H9 (cell line): Measurements from ENCODE around the gene CRBN. TPM values are rescaled to one million over a fixed set of nuclear protein-coding genes. Genes with fewer than 3 reads are reported as not detected.

Experiments used
- DNase-seq: peaks from one replicate; pipeline ENCODE4 v3.0.0-alpha.2; 2017
- H2AFZ ChIP-seq: one replicate; pipeline ENCODE4 v1.6.1; 2013; ENCODE audit warnings: mild to moderate bottlenecking, low read length, control low read depth, moderate library complexity
- H2AK5ac ChIP-seq: 2 replicates; pipeline ENCODE4 v1.6.1; 2013; ENCODE audit warnings: low read length, control low read depth, mixed read lengths; ENCODE audit not compliant: insufficient read length
- H2BK120ac ChIP-seq: one replicate; pipeline ENCODE4 v1.6.1; 2013; ENCODE audit warnings: low read depth, mild to moderate bottlenecking, low read length, control low read depth, inconsistent platforms; ENCODE audit not compliant: poor library complexity, severe bottlenecking
- H2BK12ac ChIP-seq: 2 replicates; pipeline ENCODE4 v1.6.1; 2013; ENCODE audit warnings: low read length, control low read depth, mixed read lengths, low read depth; ENCODE audit not compliant: insufficient read length
- H2BK15ac ChIP-seq: 2 replicates; pipeline ENCODE4 v1.6.1; 2013; ENCODE audit warnings: low read depth, low read length, control low read depth
- H2BK20ac ChIP-seq: one replicate; pipeline ENCODE4 v1.6.1; 2013; ENCODE audit warnings: low read depth, mild to moderate bottlenecking, low read length, control low read depth, inconsistent platforms; ENCODE audit not compliant: poor library complexity, severe bottlenecking
- H2BK5ac ChIP-seq: 2 replicates; pipeline ENCODE4 v1.6.1; 2013; ENCODE audit warnings: low read length, control low read depth, mixed read lengths; ENCODE audit not compliant: insufficient read length
- H3K14ac ChIP-seq: 2 replicates; pipeline ENCODE4 v1.6.1; 2013; ENCODE audit warnings: low read length, control low read depth; ENCODE audit not compliant: insufficient read depth
- H3K18ac ChIP-seq: 2 replicates; pipeline ENCODE4 v1.6.1; 2013; ENCODE audit warnings: low read depth, mild to moderate bottlenecking, mixed read lengths, low read length, control low read depth; ENCODE audit not compliant: insufficient read length
- H3K23ac ChIP-seq: 2 replicates; pipeline ENCODE4 v1.6.1; 2013; ENCODE audit warnings: low read length, control low read depth, mixed read lengths, low read depth; ENCODE audit not compliant: insufficient read length
- H3K23me2 ChIP-seq: 2 replicates; pipeline ENCODE4 v1.6.1; 2013; ENCODE audit warnings: low read depth, mild to moderate bottlenecking, mixed read lengths, low read length, control low read depth; ENCODE audit not compliant: insufficient read length, poor library complexity, severe bottlenecking
- H3K27ac ChIP-seq: 2 replicates; pipeline ENCODE4 v1.5.1; 2013; ENCODE audit warnings: low read length, control low read depth, mixed read lengths, low read depth; ENCODE audit not compliant: insufficient read length
- H3K27me3 ChIP-seq: 2 replicates; pipeline ENCODE4 v1.6.1; 2013; ENCODE audit warnings: low read length, control low read depth, inconsistent platforms; ENCODE audit not compliant: insufficient read depth
- H3K4ac ChIP-seq: 2 replicates; pipeline ENCODE4 v1.6.1; 2013; ENCODE audit warnings: low read depth, mild to moderate bottlenecking, control low read depth, inconsistent platforms, low read length, moderate library complexity
- H3K4me1 ChIP-seq: 2 replicates; pipeline ENCODE4 v1.6.1; 2013; ENCODE audit warnings: low read length, control low read depth, inconsistent platforms; ENCODE audit not compliant: insufficient read depth
- H3K4me2 ChIP-seq: 2 replicates; pipeline ENCODE4 v1.6.1; 2013; ENCODE audit warnings: low read length, control low read depth, mixed read lengths; ENCODE audit not compliant: insufficient read length, insufficient read depth
- H3K56ac ChIP-seq: 2 replicates; pipeline ENCODE4 v1.6.1; 2013; ENCODE audit warnings: low read depth, mild to moderate bottlenecking, mixed read lengths, low read length, control low read depth; ENCODE audit not compliant: insufficient read length
- H3K79me1 ChIP-seq: 2 replicates; pipeline ENCODE4 v1.6.1; 2013; ENCODE audit warnings: low read depth, mild to moderate bottlenecking, moderate library complexity, low read length, control low read depth, inconsistent platforms; ENCODE audit not compliant: insufficient read depth, poor library complexity, severe bottlenecking
- H3K79me2 ChIP-seq: 2 replicates; pipeline ENCODE4 v1.6.1; 2013; ENCODE audit warnings: low read length, control low read depth, inconsistent platforms; ENCODE audit not compliant: insufficient read depth
- H3K9ac ChIP-seq: 2 replicates; pipeline ENCODE4 v1.6.1; 2013; ENCODE audit warnings: low read length, control low read depth, mixed read lengths; ENCODE audit not compliant: insufficient read length; ENCODE audit errors: extremely low read depth
- H3K9me3 ChIP-seq: one replicate; pipeline ENCODE4 v1.6.1; 2013; ENCODE audit warnings: low read depth, low read length, inconsistent platforms; ENCODE audit not compliant: control insufficient read depth
- H3T11ph ChIP-seq: one replicate; pipeline ENCODE4 v1.6.1; 2013; ENCODE audit warnings: mild to moderate bottlenecking, low read length, control low read depth, inconsistent platforms
- H4K20me1 ChIP-seq: one replicate; pipeline ENCODE4 v1.6.1; 2013; ENCODE audit not compliant: control insufficient read depth, insufficient read length, insufficient read depth
- H4K5ac ChIP-seq: 2 replicates; pipeline ENCODE4 v1.6.1; 2013; ENCODE audit warnings: low read depth, mild to moderate bottlenecking, mixed read lengths, low read length, control low read depth; ENCODE audit not compliant: insufficient read length
- H4K8ac ChIP-seq: replicated peaks from 2 replicates; pipeline ENCODE4 v1.6.1; 2013; ENCODE audit warnings: low read length, control low read depth, mixed read lengths, low read depth; ENCODE audit not compliant: insufficient read length
- H4K91ac ChIP-seq: 2 replicates; pipeline ENCODE4 v1.6.1; 2013; ENCODE audit warnings: low read depth, mild to moderate bottlenecking, moderate library complexity, mixed read lengths, low read length, control low read depth; ENCODE audit not compliant: insufficient read length
- H3K27ac Mint-ChIP-seq, 3 experiments: 2 replicates in 2 of 3; 3 replicates in 1 of 3; pipeline ENCODE4 v1.8.0; 2020 to 2021; ENCODE audit warnings: mixed read lengths in 3 of 3, mild to moderate bottlenecking in 1 of 3, moderate library complexity in 1 of 3
- H3K27me3 Mint-ChIP-seq: 2 replicates; pipeline ENCODE4 v1.8.0; 2021; ENCODE audit warnings: low read depth, mild to moderate bottlenecking, moderate library complexity, mixed read lengths
- H3K36me3 Mint-ChIP-seq, 3 experiments: 2 replicates in 2 of 3; 3 replicates in 1 of 3; pipeline ENCODE4 v1.8.0; 2020 to 2021; ENCODE audit warnings: low read depth in 3 of 3, mixed read lengths in 3 of 3; ENCODE audit not compliant: insufficient read depth in 1 of 3
- H3K4me1 Mint-ChIP-seq, 2 experiments: 2 replicates each; pipeline ENCODE4 v1.8.0; 2020; ENCODE audit warnings: mixed read lengths in 2 of 2
- H3K4me3 Mint-ChIP-seq, 2 experiments: 2 replicates in 1 of 2; 3 replicates in 1 of 2; pipeline ENCODE4 v1.8.0; 2020 to 2021; ENCODE audit warnings: mild to moderate bottlenecking in 2 of 2, mixed read lengths in 2 of 2, moderate library complexity in 1 of 2
- H3K9me3 Mint-ChIP-seq, 2 experiments: 2 replicates in 1 of 2; 3 replicates in 1 of 2; pipeline ENCODE4 v1.8.0; 2020; ENCODE audit warnings: mild to moderate bottlenecking in 2 of 2, mixed read lengths in 2 of 2, moderate library complexity in 1 of 2
- WGBS: extraction: QIAGEN DNeasy Blood & Tissue Kit; methylation state at CpG from one replicate; pipeline ENCODE4 v1.1.7; 2013; ENCODE audit warnings: missing lambda C conversion rate, low lambda C conversion rate, mixed read lengths; ENCODE audit not compliant: insufficient read length; ENCODE audit errors: extremely low coverage; 5-methylcytosine and 5-hydroxymethylcytosine counted together
- total RNA-seq: library from RNA; stranded (reverse); gene quantifications from 2 replicates; pipeline ENCODE4 v1.2.1, GENCODE V29; 2021
- TF ChIP-seq, protein P1 (sequence below): fragments of 200-600 bp; sonication (generic); conservative IDR thresholded peaks from 3 replicates; pipeline ENCODE4 v1.8.0; 2021; ENCODE audit warnings: antibody characterized with exemption, mild to moderate bottlenecking

The CRBN gene
- total RNA-seq, 1 experiment from 2014 or later: 40.2 TPM

GRCh38 chr3:3201611-3202010, 22.1 kb upstream of the CRBN start:
- Histone ChIP-seq H3K4me1 (no peaks in the 10 kb centered on the region), H3K23me2 (no peaks in the 10 kb centered on the region), H3T11ph (no peak overlapping the region), H3K9ac (no peak overlapping the region), H2BK15ac (no peak overlapping the region), H2BK5ac (no peak overlapping the region), H4K91ac (no peak overlapping the region), H3K18ac (no peak overlapping the region), H2BK20ac (no peak overlapping the region), H3K79me2 (no peaks in the 10 kb centered on the region), H2AFZ (no peak overlapping the region), H3K4me2 (no peak overlapping the region), H3K23ac (no peak overlapping the region), H4K5ac (no peak overlapping the region), H2BK12ac (no peak overlapping the region), H3K79me1 (no peaks in the 10 kb centered on the region), H2AK5ac (no peak overlapping the region), H3K27me3 (no peaks in the 10 kb centered on the region), H4K8ac (no peak overlapping the region), H3K27ac (no peak overlapping the region), H3K9me3 (no peaks in the 10 kb centered on the region), H3K4ac (no peak overlapping the region), H2BK120ac (no peak overlapping the region), H3K56ac (no peak overlapping the region), H3K14ac (no peak overlapping the region), H4K20me1 (no peaks in the 10 kb centered on the region)
- Mint-ChIP-seq H3K27me3 (peaks cover 2% of the 10 kb centered on the region; the same call in 1 of the 2 replicates), H3K36me3 (no peaks in the 10 kb centered on the region), H3K4me3 (no peak overlapping the region; a peak in 1 of 5 replicates), H3K27ac (peak overlapping the region in 1 of 3 experiments; percentile 66; a peak in 1 of 7 replicates), H3K4me1 (peaks cover 0 to 6% of the 10 kb centered on the region in 2 experiments; a peak in 2 of 4 replicates), H3K9me3 (no peaks in the 10 kb centered on the region; a peak in 1 of 5 replicates)
- no peak for DNase-seq
- WGBS: no CpG with 5 or more reads among the region's 3 CpGs
- TF ChIP-seq, protein P1, sequence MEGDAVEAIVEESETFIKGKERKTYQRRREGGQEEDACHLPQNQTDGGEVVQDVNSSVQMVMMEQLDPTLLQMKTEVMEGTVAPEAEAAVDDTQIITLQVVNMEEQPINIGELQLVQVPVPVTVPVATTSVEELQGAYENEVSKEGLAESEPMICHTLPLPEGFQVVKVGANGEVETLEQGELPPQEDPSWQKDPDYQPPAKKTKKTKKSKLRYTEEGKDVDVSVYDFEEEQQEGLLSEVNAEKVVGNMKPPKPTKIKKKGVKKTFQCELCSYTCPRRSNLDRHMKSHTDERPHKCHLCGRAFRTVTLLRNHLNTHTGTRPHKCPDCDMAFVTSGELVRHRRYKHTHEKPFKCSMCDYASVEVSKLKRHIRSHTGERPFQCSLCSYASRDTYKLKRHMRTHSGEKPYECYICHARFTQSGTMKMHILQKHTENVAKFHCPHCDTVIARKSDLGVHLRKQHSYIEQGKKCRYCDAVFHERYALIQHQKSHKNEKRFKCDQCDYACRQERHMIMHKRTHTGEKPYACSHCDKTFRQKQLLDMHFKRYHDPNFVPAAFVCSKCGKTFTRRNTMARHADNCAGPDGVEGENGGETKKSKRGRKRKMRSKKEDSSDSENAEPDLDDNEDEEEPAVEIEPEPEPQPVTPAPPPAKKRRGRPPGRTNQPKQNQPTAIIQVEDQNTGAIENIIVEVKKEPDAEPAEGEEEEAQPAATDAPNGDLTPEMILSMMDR: no peak
